ENCODE results near the gene YTHDF1. TPM values are rescaled to one million over a fixed set of nuclear protein-coding genes. Genes with fewer than 3 reads are reported as not detected.

YTHDF1 gene
- total RNA-seq, 1 donor from 2014 or later: 20.4 TPM

GRCh38 chr20:63175038-63175895, 40.7 kb downstream of the YTHDF1 start:
- TF ChIP-seq CTCF (conservative IDR thresholded peaks at IDR 0.05; ENCODE audit: low read depth, low read length): no peak
- no peak overlapping the region for H3K4me3 ChIP-seq (ENCODE audit: low read depth, low read length)
- DNase-seq (ENCODE audit: low read depth): no peak

GRCh38 chr20:63174309-63175037, 41.5 kb downstream of the YTHDF1 start:
- no peak overlapping the region for H3K4me3 ChIP-seq (ENCODE audit: low read depth, low read length)
- no peak for DNase-seq (ENCODE audit: low read depth)
- no peak for TF ChIP-seq CTCF (conservative IDR thresholded peaks at IDR 0.05; ENCODE audit: low read depth, low read length)

GRCh38 chr20:63173552-63174191, 42.3 kb downstream of the YTHDF1 start:
- no peak for TF ChIP-seq CTCF (conservative IDR thresholded peaks at IDR 0.05; ENCODE audit: low read depth, low read length)
- H3K4me3 ChIP-seq (ENCODE audit: low read depth, low read length): no peak overlapping the region
- DNase-seq (ENCODE audit: low read depth): no peak

GRCh38 chr20:63172726-63173125, 43.2 kb downstream of the YTHDF1 start:
- DNase-seq (ENCODE audit: low read depth): no peak
- TF ChIP-seq CTCF (conservative IDR thresholded peaks at IDR 0.05; ENCODE audit: low read depth, low read length): no peak
- no peak overlapping the region for H3K4me3 ChIP-seq (ENCODE audit: low read depth, low read length)

- no peak for TF ChIP-seq CTCF (conservative IDR thresholded peaks at IDR 0.05; ENCODE audit: low read depth, low read length)
- DNase-seq (ENCODE audit: low read depth): no peak
- H3K4me3 ChIP-seq (ENCODE audit: low read depth, low read length): no peak overlapping the region
Measured at GRCh38 chr20:63171991-63172390, 43.9 kb downstream of the YTHDF1 start.

- no peak overlapping the region for H3K4me3 ChIP-seq (ENCODE audit: low read depth, low read length)
- TF ChIP-seq CTCF (conservative IDR thresholded peaks at IDR 0.05; ENCODE audit: low read depth, low read length): no peak
- no peak for DNase-seq (ENCODE audit: low read depth)
Measured at GRCh38 chr20:63169681-63170080, 46.2 kb downstream of the YTHDF1 start.

All from epithelial cell of proximal tubule (primary cell).